NCI-H1105 treated with DMSO at 0.1 percent for 48 hours (cell line): Measurements from ENCODE around the gene ZNF785.
"Not testable (repeated sequence)": the region's sequence is repeated elsewhere in the genome, so short reads cannot be mapped to it uniquely, and the experiment has no call there.

Experiments used
- DNase-seq: peaks from one replicate; lab custom pipeline; 2025; lab: John Stamatoyannopoulos, UW

The ZNF785 gene

DNA sequence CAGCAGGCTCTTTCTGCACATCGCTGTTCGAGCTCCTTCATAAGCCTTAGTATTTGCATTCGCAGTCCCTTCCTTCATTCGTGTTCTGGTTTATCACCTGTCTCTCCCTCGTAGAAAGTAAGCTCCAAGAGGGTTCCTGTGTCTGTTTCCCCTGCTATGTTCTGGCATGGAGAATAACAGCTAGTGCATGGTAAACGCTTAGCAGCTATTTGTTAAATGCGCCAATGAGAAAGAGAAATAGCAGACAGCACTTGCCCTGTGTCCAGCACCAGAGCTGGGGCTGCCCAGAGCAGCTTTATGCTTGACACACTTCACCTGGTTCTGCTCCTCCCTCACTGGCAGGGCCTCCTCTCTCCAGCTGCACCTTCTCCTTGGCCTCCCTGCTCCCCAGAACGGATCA lies 19.5 kb downstream of the ZNF785 start:
- DNase-seq: no peak

DNA sequence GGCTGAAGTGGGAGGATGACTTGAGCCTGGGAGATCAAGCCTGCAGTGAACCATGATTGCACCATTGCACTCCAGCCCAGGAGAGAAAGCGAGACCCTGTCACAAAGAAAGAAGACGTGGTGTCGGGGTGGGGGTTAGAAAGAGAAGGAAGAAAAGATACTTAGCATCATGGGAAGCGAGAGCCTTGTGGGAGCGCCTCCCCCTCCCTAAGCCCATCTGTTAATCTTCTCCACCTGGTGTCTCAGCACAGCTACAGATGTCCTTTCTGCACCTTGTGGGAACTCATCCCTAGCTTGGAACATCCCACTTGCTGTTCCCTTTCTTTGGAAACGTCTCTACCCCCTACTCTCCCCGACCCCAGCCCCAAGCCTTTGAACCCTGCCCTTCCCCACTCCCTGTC lies 20.0 kb downstream of the ZNF785 start:
- no peak for DNase-seq

DNA sequence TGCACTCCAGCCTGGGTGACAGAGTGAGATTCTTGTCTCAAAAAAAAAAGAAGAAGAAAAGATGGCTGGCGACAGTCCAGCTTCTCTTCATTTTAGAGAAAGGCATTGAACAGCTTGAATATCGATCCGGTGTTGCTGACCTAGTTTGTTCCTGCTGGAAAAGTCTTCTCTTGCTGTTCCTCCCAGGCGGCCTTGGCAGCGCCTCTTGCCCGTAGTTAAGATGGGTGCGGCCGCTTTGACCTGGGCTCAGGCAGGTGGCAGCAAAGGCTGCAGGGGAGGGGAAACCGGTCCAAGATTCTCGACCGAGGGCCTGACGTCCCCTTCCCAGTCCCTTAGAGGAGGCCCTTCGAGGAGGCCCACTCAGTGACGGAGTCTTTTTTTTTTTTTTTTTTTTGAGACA lies 23.5 kb downstream of the ZNF785 start:
- no peak for DNase-seq

DNA sequence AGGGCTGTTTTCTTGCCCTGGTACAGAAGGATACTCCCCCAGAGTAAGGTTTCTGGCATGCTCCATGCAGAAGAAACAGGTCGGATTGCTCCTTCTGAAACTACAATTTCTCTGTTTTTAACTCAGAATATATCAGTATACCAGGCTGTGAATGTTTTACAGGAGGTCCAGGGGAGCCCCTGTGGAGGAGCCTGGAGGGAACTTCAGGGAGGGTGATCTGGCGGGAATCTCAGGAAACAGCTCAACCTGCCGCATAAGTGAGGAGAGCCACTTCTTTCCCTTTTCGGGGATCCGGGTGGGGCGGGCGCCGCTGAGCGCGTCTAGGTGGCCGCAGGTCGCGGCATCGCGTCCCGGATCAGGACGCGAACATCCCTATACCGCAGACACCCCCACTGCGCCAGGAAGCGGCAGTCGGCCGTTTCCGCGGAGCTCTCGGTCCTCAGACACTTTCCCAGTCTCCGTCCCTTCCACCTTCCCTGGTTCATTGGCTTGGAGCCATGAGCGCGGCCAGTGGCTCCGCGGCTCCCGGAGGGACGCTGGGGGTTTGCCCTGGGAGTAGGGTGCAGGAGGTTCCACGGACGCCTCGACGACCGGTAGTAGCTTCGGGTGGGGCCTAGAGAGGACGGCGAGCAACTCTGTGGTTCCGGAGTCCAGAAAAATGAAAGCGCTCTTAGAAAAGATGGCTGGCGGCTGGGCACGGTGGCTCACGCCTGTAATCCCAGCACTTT lies 24.2 kb downstream of the ZNF785 start:
- DNase-seq: no peak

DNA sequence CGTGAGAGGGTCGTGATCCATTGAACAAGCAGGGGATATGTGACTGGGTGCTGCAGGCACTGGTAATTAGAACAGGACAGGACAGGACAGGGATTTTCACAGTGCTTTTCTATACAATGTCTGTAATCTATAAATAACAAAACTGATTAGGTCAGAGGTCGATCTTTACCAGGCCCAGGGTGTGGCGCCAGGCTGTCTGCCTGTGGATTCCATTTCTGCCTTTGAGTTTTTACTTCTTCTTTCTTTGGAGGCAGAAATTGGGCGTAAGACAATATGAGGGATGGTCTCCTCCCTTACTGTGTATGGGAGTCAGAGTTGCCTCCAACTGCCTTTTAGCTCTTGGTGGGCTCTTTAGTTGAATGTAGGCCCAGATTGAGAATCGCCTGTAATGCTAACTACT lies 25.8 kb downstream of the ZNF785 start:
- DNase-seq: no peak

DNA sequence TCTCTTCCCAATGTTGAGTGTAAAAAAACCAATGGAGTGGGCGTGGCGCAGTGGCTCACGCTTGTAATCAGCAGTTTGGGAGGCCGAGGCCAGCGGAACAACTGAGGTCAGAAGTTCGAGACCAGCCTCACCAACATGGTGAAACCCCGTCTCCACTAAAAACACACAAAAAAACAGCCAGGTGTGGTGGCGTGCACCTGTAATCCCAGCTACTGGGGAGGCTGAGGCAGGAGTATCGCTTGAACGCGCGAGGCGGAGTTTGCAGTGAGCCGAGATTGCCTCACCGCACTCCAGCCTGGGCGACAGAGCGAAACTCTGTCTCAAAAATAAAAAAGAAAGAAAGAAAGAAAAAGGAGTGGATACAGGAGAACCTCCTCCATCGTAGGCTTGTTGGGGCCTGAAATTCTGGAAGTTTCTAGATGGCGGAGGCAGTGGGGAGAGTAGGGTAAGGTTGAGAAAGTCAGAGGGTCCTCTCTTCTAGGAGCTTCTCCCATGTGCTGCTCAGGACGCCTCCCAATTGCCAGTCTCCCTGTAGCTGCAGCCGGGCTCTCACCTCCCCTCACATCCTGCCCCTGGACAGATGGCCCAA lies 26.6 kb downstream of the ZNF785 start:
- no peak for DNase-seq

DNA sequence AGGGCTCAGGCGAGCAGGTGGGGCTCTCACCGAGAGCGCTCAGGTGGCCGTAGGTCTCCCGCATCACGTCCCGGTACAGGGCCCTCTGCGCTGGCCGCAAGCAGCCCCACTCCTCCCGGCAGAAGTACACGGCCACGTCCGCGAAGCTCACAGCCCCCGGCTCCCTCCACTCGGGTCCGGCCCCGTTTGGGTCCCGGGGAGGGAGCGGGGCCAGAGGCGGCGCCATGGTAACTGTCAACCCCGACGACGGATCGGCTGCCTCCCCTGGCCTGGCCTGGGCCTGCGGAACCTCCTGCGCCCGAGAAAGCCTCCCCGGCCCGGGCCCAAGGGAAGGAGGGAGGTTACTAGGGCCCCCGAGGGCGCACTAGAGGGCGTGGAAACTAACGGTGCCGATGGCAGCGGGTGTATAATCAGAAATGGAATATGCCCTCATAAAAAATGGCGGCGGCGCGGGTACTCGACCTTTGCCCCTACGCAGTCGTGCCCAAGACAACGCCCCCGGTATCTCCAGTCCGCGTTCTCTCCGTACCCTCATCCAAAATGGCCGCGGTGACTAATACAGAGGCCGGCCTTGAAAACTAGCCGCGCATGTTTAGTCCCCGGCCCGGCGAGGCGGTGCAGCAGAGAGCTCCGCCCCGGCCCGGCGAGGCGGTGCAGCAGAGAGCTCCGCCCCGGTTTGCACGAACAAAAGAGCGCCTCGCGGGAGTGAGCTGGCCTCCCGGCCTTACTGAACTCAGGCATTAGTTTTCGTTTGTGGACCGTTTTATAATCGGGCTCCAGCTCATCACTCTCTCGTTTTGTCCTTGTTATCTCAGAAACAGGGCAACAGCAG lies 27.3 kb downstream of the ZNF785 start, which contains the start of gene ZNF764:
Gene ZNF764, minus strand, starts transcription at position 418 of the 832 bp plus-strand sequence. Its CDS starts 192 bp downstream, at position 226.
- peak; percentile 97 for DNase-seq

DNA sequence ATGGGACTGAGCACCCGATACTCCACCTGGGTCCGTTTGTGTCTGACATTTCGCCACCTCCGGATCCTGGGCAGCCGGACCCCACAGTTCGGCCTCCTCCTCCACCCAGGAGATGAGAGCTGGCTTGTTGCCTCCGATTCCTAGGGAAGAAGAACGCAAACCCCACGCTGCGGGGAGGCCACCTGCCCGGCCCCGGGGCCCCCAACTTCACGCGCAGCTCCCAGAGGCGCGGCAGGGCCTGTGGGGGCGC lies 27.9 kb downstream of the ZNF785 start:
- DNase-seq: no peak

DNA sequence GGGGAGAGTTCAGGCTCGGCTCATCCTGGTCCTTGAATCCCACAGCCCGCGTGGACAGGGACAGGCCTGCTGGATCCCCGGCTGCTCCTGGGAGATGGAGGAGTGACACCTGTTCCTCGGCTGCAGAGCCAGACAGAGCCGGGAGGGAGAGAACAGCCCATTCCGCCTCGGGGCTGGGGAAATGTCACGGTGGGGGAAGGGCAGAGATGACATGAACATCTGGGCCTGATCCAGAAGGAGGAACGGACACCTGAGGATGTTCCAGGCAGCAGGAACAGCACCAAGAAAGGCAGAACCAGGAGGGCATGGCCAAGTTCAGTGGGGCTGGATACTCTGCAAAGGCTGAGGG lies 29.4 kb downstream of the ZNF785 start:
- no peak for DNase-seq

DNA sequence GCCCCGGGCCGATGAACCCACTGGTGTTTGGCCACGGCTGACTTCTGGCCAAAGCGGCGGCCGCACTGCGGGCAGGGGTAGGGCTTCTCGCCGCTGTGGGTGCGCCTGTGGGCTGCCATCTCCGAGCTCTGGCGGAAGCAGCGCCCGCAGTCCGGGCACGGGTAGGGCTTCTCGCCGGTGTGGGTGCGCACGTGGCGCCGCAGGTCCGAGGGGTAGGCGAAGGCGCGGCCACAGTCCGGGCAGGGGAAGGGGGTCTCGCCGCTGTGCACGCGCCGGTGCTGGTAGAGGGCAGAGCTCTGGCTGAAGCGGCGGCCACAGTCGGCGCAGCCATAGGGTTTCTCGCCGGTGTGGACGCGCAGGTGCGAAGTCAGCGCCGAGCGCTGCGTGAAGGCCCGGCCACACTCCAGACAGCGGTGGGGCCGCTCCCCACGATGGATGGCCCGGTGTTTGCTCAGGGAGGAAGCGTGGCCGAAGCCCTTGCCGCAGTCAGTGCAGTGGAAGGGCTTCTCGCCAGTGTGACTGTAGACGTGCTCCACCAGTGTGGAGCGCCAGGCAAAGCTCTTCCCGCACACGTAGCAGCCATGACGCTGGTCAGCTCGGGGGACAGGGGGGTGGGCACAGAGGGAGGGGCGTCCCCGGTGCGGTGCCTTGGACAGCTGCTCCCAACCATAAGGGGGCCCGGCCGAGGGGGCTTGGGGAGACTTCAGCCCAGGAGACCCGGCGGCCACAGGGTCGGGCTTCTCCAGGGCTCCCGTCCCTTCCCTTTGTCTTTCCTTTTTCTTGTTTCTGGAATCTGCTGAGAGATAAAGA lies 30.0 kb downstream of the ZNF785 start:
- DNase-seq: no peak

DNA sequence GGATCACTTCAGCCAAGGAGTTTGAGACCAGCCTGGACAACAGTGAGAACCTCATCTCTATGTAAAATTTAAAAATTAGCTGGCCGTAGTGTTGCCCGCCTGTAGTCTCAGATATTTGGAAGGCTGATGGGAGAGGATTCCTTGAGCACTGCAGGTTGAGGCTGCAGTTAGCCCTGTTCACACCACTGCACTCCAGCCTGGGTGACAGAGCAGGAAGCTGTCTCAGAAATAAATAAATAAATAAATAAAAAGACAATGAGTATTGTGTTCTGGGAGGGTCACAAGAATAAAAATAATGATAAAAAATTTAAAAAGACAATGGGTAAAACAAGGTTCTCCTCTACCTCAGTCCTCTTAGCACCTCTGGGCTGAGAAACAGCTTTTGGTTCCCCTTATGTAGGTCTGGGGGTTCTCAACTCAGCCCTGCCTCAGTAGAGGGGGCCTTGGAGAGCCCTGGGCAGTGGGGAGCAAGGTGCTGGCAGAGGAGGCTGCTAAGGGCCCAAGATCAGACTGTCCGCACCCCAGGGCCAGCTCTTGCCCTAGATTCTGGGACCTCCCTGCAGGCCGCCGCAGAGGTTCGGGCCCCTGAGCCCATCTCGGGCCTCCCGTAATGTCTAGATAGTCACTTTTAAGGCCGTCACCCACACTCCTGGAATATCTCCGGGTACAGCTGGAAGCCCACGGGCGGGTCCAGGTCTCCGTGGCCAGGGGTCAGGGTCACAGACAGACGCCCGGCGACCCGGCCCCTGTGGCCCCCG lies 30.8 kb downstream of the ZNF785 start:
- no peak for DNase-seq

DNA sequence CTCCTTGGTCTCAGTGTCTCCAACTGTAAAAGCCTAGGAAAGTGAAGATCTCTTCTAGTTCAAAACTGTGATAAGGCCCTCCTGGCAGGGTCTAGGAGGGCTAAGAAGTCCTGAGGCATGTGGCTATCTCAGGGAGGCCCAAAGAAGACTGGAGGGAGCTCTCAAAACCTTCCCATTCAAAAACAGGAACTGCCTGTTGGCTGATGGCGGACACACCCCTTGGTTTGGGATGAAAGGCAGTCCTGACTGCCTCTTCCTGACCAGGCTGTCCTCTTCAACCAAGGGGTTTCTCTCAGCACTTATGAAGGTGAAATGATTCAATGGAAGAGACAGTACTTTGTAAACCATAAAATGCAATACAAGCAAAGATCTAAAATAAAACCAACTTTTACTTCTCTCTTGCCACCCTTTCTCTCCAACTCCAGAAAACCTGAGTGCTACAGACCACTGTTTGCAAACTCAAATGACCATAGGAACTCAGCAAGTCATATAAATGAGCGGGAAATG lies 32.1 kb downstream of the ZNF785 start:
- no peak for DNase-seq

DNA sequence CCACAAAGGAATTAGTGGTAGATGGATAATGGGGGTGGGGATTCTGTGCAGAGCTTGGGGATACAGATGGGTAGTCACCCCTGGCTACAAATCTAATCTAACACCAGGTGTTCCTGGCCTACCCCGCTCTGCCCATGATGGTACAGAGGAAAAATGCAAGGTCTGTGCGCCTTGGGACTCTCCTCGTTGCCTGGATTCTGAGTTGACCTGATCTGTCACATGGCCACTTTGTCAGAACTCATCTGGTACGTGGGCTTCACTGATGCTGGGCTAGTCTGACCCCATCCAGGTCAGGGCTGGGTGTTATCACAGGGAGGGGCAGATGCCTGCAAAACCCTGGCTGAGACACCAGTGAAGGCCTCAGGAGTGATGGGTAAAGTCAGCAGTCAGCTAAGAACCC lies 32.5 kb downstream of the ZNF785 start:
- no peak for DNase-seq

DNA sequence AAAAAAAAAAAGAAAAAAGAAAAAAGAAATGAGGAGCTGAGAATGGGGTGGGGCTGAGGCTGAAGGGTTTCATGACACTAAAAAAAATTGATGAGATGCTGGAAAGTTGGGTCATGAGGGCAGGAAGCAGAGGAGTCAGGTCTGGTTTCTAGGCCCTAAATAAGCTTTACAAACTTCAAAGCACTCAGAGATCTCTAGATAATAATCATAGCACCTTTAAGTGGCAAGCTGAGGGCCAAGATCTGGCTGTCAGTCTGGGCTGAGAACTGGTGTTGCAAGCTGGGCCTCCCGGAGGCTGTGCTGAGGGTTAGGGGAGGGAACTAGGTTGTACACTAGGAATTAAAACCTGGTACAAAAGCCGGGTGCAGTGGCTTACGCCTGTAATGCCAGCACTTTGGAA lies 33.7 kb downstream of the ZNF785 start:
- no peak for DNase-seq

DNA sequence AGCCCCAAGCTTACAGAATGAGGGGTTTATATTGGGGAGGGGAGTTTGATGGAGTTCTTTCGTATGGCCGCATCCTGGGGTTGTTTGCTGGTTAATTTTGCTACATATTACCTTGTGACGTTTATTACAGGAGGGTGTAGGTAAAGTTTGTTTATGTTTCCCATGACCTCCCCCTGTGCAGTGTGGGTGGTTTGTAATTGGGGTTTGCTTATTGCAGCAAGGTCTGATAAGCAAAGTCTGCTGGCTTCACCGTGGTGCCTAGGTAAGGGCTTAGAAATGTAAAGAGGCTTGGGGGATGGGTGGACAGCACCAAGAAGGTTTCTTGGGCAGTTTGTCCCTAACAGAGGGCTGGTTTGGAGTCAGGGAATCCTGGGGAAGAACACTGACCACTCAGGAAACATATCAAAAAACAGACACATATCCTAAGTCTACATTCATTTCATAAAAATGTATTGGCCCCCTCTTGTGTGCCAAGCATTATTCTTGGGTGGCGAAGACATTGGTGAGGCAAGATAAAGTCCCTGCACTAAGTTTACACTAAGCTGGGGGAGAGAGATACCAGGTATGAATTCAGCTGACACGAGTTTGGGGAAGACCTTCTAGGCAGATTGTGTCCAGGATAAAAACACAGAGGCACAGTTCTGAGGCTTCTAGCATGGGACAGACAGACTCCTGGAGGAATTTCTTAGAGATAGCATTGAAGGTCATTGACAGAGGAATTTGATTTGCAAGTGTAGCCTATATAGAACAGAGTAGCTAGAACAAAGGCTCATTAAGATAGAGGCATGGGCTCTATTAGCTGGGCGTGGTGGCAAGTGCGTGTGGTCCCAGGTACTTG lies 36.9 kb downstream of the ZNF785 start:
- DNase-seq: no peak

DNA sequence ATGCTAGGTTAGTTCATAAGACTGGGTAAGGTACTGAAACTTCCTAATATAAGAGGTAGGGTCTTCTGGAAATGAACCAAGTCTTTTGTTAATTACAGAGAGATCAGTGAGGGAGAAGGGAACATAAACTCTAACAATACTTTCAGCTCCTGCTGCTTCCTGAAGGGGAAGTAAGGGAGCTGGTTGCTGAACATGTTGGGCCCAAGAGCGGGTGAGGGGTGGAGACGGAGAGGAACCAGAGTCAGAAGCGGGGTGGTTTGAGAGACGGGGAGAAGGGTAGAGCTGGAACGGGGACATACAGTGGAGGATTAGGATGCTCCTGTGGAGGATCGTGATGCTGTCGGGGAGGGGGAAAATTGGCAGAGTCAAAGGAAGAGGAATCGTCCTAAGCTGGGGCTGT lies 39.4 kb downstream of the ZNF785 start:
- DNase-seq: no peak

DNA sequence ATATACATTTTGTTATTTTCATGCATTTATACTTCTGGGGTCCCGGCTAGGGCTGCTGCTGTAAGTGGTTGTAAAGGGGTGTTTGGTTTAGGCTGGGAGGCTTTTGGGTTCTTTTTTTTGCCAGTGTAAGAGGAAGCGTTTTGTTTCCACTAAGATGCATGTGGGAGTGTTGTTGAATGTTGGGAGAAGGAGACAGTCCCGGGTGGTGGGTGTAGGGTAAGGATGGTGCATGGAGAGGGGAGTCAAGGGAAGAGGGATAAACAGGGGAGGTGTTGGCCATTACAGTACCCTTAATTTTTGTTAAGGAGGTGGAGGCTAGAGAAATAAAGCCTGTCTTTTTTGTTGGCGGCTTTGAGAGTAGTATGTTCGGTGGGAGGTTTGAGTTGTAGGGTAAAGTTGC lies 42.4 kb downstream of the ZNF785 start:
- no peak for DNase-seq

DNA sequence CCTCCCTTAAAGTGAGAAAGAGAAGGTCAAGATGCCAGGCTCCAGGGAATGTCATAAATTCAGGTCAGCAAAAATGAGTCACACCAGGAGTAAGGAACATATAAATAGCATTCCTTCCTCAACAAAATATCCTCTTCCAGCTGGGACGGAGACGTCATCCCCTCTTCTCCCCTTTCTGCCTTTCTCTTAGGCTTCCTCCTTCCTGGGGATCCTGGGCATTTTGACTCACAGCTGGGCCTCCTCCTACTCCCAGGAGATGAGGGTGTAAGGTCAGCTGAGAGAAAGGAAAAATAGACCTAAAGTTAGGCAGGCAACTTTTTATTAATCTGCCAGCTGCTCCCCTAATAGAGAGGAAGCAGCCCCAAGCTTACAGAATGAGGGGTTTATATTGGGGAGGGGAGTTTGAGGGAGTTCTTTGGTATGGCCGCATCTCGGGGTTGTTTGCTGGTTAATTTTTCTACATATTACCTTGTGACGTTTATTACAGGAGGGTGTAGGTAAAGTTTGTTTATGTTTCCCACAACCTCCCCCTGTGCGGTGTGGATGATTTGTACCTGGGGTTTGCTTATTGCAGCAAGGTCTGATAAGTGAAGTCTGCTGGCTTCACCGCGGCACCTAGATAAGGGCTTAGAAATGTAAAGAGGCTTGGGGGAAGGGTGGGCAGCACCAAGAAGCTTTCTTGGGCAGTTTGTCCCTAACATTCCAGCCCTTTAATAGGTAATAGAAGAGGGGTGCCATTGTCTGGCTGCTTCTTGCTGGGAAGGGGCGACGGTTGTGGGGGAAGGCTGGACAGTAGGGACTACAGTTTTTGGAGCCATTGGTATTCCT lies 43.8 kb downstream of the ZNF785 start:
- DNase-seq: no peak

DNA sequence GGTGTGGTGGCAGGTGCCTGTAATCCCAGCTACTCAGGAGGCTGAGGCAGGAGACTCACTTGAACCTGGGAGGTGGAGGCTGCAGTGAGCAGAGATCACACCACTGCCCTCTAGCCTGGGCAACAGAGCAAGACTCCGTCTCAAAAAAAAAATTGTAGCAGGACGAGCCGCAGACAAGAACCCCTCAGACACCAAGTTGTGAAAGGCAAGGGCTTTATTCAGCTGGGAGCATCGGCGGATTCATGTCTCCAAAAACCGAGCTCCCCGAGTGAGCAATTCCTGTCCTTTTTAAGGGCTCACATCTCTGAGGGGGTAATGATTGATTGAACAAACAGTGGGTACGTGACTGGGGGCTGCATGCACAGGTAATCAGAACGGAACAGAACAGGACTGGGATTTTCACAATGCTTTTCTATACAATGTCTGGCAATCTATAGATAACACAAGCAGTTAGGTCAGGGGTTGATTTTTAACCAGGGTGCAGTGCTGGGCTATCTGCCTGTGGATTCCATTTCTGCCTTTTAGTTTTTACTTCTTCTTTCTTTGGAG lies 44.5 kb downstream of the ZNF785 start:
- not testable (repeated sequence) for DNase-seq
